ENCODE data around the gene CCDC6.
A peak's percentile ranks its signal among the peaks of the same experiment; 100 is the strongest.
"Not testable (repeated sequence)": the region's sequence is repeated elsewhere in the genome, so short reads cannot be mapped to it uniquely, and the experiment has no call there.

The CCDC6 gene

DNA sequence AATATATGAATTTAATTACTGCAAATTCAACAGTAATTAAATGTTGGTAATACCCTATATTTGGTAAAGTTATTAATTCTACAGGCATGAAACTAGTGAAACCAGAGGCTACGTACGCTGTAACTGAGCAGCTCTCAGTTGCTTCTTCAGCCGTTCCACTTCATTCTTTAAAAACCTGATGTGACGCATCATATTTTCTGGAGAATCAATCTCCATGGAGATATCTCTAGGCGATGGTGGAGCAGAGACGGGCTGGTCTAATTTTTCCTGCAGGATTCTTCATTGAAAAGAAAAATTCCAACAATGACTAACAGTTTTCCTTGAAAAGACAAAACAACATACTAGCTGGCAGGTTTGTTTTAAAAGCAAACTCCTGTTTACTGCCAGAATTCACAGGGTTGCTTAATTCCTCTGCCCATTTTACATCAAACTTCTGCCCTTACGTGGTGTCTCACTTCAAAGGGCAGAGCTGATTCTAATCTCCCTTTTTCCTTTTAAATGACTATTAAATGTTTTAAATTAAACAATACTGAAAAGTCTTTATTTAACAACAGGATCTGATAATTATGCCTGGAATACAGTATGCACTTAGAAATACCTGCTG is 93.7 kb downstream of the CCDC6 start:
- no peak for DNase-seq (ENCODE audit: low read depth, low spot score)

DNA sequence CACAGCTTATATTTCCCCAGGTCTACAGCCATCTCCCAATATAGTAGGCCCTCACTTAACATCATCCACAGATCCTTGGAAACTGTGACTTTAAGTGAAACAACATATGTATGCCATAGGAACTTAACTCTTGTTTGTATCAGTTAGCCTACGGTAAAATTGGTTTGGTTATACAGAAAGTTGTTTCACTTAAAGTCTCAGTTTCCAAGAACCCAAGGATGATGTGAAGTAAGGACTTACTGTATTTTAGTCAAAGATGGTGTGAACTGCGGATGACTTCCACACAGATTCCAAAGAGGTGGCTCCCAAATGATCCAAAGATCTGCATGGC is 96.7 kb downstream of the CCDC6 start:
- no peak for DNase-seq (ENCODE audit: low read depth, low spot score)

DNA sequence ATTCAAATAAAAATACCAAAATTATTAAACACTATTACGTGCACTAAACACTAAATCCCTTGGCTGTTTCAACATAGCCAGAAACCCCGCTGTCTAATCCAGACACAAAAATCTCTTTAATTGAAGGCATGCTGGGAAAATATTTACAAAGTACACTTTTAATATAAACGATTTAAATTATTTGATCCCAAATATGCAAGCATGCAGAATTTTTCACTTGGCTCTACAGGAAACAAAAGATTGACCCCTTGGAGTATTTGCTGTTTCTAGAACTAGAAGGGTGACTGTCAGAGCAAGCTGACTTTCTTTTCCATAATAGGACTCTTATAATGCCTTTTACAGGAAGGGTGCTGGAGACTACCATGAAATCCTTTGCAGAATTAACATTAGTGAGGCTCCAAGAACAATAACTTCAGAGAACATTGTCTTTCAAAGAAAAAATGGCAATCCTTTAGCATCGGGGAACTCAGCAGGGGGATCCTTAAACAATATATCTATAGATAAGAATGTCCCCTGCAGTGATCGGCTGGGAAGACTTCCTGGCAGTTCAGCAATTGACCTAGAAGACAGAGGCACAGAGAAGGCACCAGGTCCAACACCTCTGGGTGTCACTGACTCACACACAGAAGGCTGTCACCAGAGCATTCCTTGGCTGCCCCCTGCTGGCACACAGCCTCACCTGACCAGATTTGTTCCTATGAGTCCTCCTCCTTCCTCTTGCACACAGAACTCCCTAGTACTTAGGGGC is 97.3 kb downstream of the CCDC6 start:
- DNase-seq (ENCODE audit: low read depth, low spot score), result peak; percentile 48

DNA sequence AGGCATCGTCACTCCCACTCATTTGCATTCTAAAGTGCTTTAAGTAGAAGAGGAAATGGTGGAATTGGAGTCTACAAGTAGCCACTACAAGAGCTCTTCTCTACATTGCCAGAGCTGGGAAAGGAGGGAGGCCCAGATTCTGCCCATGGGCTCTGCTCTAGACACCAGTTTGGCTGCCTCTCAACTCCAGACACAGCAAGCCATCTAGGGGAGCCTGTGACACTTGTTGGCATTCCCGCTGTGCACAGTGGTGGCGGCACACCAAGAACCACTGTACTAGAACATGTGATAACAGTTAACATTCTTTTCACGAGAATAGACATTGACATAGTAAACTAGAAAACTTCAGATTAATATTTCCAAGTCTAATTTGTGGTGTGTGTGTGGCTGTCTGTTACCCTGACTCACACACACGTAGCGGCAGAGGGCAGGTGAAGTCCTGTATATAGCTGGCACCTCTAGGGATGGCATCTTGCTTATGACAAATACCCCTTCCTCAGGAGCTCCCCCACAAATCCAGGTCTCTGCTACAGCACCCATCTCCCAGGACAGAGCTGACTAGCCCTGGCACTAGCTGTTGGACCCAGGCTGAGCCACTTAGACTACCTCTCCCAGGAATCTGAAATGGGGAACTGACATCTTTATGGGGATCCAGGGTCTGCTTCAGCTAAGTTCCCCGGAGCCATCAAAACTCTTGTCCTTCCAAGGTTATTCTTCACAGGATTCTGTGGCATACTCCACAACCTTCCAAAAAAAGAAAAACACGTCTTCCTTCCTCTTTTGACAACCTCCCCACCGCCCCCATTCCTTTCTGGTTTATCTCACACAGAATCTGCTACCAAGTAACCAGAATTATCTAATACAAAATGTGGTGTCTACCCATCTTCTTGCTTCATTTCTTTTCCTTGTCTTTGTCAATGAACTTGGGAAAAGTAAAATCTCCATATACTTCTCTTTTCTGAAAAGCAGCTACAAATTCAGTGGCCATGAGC is 98.4 kb downstream of the CCDC6 start:
- DNase-seq (ENCODE audit: low read depth, low spot score), result no peak

DNA sequence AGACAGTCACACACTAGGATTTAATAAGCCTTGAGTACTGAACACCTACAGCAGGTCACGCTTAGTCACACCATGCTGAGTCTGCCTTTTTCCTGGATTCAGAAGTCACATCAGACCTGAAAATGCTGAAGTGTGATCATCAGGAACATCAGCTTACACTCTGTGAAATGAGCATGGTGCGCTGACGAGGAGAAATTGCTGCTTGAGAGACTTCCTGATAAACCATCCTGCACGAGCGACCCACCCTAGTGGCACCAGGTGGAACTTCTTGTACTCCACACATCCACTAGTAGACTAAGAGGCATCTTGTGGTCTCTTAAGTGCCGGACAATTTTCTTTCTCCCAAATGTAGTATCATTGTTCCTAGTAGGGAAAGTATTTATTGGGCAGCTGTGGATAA is 101.3 kb downstream of the CCDC6 start:
- DNase-seq (ENCODE audit: low read depth, low spot score), result no peak

DNA sequence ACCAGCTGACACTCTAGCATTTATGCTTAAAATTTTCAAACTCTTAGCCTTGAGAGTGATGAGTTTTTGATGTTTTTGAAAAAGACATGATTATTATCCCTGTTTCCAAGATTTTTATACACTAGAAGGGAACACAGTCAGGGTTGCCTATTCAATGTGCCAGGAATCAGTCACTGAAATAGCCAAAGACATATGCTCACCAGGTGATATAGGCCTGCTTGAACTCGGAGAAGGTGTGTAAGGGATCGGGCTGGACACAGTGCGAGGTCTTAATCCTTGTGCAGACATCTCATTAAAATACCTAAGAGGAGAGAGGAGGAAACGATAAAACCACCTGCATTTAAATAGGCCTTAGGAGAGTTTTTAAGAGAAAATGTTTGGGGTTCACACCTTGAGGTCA is 102.1 kb downstream of the CCDC6 start:
- no peak for DNase-seq (ENCODE audit: low read depth, low spot score)

DNA sequence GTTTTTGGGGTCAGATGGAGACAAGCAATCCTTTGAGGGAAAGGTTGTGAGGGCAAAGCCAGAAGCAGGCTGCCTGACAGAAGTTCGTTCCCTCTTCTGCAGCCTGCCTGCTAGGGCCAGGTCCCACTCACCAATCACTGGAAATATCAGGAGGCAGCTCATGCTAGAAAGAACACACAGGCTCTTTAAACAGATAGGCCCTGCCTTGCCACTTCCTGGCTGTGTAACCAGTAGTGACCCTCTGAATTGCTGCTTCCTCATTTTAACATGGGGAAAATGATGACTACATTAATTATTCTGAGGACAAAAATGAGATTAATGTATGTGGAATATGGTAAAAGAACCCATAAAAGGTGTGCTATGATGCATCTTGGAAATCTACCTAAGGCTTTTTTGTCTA is 102.6 kb downstream of the CCDC6 start:
- no peak for DNase-seq (ENCODE audit: low read depth, low spot score)

DNA sequence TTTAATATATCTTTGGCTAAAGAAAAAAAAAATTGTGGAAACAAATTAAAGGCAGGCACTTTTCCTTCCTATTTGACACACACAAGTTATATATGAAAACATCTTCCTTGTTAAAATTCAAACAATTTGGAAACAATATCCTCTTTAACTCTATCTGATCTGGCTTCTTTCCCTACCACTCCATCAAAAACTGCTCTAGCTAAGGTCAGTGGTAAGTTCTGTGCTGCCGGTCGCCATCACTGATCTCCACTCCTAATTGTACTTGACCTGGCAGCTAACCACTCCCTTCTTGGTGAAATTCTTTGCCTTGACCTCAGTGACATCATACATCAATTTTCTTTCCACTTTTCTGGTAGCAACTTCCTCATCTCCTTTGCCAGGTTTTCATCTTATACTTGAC is 105.2 kb downstream of the CCDC6 start:
- no peak for DNase-seq (ENCODE audit: low read depth, low spot score)

DNA sequence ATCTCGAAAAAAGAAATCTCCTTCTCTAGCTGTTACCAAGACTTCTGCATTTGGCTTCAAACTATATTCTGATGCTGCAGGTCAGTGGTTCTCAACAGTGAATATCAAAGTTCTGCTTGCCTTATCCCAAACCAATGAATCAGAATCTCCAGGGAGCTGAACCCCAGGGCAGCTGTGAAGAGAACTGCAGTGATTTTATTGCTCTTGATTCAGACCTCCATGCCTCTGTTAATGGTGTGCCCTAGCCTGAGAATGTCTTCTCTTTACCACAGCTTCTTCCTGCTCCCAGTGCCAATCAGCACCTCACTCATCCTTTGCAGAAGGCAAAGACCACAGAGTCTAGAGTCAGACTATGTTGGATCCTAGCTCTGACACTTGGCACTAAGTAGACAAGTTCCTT is 106.9 kb downstream of the CCDC6 start:
- no peak for DNase-seq (ENCODE audit: low read depth, low spot score)

DNA sequence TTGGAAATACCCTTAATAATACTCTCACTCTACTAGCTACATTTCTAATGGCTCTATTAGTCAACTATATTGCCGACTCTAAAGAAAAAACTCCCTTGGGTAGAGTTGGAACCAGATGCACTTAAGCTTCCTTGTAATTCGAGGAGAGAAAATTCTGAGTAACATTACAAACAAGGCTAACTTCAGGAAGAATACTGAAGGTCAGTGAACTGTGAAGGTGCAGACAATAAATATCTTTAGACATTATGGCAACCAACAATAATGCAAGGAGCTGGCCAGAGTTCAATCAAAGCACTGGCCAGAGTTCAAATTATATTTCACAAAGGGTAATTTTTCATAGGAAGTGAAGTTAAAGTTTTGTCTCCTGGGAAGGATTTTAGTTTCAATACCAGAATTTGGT is 112.4 kb downstream of the CCDC6 start:
- DNase-seq (ENCODE audit: low read depth, low spot score), result no peak

DNA sequence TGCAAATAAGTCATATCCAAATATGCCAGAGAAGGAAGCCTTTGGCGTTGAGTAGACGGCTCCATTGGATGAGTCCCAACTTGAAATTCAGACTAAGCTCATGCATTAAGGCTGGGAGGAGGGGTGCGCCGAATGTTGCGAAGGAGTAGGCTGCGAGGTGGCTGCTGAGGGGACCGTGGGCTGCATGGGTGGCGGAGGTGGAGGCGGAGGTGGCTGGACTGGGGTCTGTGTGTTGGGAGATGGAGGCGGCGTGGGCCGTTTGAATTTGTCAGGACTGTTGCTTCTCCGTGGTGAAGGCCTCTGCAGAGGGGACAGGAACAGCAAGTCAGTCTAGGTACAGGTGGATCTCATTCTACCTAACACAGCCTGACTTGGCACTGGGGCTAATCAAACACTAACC is 113.5 kb downstream of the CCDC6 start:
- DNase-seq (ENCODE audit: low read depth, low spot score), result no peak

DNA sequence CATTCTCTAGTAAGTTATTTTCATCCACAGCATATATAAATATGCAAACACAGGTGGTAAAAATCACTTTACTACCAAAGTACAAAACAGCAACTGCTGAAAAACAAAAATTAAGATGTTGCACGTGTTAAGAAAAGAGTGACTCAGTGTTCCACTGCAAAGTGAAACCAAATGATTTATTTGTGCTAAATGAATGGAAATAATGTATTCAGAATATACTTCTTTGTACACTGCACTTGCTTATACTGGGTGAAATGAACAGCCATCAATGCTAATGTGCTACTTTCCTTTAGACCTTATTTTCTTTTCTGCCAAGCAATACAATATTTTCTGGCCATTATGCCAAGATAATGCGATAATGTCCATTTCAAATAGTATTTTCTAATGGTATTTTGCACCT is 114.8 kb downstream of the CCDC6 start:
- no peak for DNase-seq (ENCODE audit: low read depth, low spot score)

DNA sequence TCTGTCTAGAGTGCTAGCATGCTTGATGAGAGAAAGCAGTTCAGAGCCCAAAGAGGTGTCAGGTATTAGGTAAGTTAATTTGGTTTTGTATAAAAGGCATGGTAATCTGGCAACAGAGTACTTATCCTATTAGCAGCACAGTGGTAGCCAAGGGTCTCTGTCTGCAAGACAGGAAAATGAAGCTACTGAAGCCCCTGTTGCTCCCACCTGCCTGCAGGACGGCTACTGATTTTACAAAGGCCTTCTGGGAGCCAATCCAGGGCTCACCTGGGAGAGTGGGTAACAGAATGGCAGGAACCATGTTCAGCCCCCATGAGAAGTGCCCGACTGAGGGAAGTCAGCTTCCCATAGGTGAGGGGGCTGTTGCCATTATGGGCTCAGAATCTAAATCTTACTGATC is 116.3 kb downstream of the CCDC6 start:
- DNase-seq (ENCODE audit: low read depth, low spot score), result not testable (repeated sequence)

DNA sequence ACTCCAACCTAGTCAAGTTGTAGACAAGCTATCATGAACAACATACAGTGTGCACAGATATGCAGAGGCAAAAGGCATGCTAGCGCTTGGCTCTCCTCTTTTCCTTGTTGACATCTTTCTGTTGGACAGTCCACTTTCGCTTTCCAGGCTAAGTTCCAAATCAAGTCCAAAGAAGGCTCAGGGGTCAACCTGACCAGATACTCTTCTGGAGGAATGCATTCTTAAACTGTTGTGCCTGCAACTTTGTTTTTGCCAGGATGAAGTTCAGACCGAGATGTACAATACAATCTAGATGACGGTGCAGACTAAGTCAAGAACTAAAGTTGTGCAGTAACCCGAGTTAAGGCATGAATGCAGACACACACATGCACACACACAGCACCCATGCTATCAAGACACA is 117.4 kb downstream of the CCDC6 start:
- DNase-seq (ENCODE audit: low read depth, low spot score), result not testable (repeated sequence)

DNA sequence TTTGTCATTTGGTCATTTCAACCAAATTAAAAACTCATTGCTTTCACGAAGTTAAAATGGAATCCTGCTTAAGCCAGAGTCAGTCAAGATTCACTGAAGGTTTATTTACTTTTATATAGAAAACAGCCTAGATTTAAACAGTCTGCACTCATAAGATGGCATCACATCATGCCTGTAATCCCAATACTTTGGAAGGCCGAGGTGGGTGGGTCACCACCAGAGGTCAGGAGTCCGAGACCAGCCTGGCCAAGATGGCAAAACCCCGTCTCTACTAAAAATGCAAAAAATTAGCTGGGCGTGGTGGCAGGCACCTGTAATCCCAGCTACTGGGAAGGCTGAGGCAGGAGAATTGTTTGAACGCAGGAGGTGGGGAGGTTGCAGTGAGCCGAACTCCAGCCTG is 119.3 kb downstream of the CCDC6 start:
- not testable (repeated sequence) for DNase-seq (ENCODE audit: low read depth, low spot score)

DNA sequence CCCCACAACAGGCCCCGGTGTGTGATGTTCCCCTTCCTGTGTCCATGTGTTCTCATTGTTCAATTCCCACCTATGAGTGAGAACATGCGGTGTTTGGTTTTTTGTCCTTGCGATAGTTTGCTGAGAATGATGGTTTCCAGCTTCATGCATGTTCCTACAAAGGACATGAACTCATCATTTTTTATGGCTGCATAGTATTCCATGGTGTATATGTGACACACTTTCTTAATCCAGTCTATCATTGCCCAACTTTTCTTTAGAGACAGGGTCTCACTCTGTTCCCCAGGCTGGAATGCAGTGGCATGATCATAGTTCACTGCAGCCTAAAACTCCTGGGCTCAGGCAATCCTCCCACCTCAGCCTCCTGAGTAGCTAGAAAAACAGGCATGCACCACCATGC is 120.9 kb downstream of the CCDC6 start:
- DNase-seq (ENCODE audit: low read depth, low spot score), result not testable (repeated sequence)

DNA sequence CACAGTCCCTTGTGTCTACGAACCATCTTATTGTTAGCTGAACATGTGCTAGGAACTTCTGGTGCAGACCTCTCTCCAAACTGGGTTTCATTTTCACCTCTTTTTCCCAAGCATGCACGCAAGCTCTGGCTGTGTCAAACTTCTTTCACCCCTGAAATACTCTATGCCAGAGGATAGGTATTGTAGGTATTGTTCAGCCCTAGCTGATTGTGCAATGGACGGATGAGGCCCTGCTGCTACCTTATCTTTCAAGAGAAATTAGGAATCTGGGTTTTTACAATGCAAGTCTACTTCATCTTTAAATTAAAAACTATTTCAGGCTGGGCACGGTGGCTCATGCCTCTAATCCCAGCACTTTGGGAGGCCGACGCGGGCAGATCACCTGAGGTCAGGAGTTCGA is 124.8 kb downstream of the CCDC6 start:
- DNase-seq (ENCODE audit: low read depth, low spot score), result no peak

DNA sequence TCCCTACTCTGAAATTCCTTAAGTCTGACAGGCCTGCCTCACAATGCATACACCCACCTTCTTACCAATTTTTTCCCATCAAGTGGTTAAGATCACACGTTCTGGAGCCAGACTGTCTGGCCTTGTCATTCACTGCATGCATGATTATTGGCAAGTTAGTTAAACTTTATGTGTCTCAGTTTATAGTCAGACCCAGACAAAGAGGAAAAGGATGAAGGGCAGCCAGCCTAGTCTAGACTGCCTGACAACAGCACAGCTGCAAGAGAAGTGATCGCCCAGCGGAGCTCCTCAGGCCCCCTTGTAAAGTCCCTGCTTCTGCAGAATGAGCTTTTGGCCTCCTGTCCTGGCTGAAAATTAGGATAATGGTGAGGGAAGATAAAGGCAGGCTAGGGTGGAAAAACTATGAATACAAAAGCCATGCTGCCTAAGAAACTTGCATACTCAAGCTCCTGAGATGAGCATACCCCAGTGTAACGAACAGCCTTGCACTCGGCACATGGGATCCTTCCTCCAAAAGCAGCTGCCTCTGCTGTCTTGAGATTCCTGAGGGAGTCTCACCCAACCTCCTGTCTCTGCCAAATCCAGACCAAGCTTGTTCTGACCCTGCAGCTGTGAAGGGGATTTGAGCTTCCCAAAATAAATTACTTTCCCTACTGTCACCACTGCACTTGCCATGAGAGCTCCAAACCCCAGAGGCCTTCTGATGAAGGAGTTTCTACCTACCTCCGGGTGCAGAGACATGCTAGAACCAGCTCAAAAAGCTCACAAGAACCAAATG is 126.4 kb downstream of the CCDC6 start:
- no peak for DNase-seq (ENCODE audit: low read depth, low spot score)

DNA sequence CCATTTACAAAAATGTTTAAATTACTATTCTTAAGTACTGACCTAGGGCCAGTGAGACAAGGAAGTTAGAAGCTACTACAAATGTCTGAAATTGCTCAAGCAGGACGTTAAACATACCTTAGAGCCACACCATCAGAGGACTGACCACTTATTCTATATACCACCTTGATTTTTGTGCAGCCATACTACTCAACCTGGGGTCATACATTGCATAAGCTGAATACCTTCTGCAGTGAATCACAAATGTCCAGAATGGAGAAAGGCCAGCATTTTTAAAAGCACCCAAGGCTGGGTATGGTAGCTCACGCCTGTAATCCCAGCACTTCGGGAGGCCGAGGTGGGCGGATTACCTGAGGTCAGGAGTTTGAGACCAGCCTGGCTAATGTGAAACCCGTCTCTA is 131.9 kb downstream of the CCDC6 start:
- DNase-seq (ENCODE audit: low read depth, low spot score), result no peak

DNA sequence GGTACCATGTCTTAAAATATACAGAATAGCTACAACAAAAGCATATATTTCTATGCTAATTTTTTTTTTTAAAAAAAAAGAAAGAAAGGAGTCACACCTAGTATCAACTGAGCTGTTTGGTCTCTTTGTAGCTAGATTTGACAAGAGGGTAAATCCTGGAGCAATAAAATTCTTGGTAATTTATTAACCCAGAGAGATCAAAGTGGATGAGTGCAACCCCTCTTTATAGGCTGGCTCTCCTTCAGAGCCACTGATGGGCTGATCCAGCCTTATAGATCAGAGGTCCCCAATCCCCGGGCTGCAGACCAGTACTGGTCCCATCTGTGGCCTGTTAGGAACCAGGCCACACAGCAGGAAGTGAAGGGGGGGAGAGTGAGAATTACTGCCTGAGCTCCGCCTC is 133.3 kb downstream of the CCDC6 start:
- DNase-seq (ENCODE audit: low read depth, low spot score), result no peak

DNA sequence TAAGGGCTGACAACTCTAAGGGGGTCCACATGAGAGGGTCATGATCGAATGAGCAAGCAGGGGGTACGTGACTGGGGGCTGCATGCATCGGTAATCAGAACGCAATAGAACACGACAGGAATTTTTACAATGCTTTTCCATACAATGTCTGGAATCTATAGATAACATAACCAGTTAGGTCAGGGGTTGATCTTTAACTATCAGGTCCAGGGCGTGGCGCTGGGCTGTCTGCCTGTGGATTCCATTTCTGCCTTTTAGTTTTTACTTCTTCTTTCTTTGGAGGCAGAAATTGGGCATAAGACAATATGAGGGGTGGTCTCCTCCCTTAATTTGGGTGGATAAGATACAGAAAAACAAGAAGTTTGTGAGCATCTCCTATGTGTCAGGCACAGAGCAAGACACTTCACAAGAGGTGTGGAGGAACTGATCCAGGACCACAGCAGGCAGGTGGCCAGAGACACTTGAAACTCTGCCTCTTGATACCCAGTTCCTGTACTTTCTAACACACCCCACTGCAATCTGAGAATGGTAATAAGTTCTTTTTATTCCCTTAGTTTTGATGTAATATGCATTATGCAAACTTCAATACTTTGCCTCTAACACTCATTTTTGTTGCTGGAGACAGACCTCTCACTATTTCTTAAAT is 135.1 kb downstream of the CCDC6 start:
- DNase-seq (ENCODE audit: low read depth, low spot score), result no peak
